Lung microvascular endothelial cell (primary cell): ENCODE results near the gene SPATC1L. TPM values are rescaled to one million over a fixed set of nuclear protein-coding genes. Genes with fewer than 3 reads are reported as not detected.

Source experiments
- DNase-seq, 2 donors: peaks; one replicate each; pipeline versions ENCODE4 v3.0.0 to v3.0.0-alpha.2; 2010; ENCODE audit warnings: low read depth in 2 of 2
- total RNA-seq: library from RNA; depleted of rRNA; stranded (reverse); fragments of >200 nt; gene quantifications from 2 replicates; pipeline ENCODE4 v1.2.1, GENCODE V29; 2014

SPATC1L gene
- total RNA-seq, 1 donor from 2014 or later: 3.6 TPM

- DNase-seq: no peak
These were observed 31.3 kb upstream of the SPATC1L start for GRCh38 chr21:46215436-46216131.

- DNase-seq: no peak
These were observed 30.4 kb upstream of the SPATC1L start for GRCh38 chr21:46214478-46215340.

- DNase-seq: no peak
These were observed 29.5 kb upstream of the SPATC1L start for GRCh38 chr21:46213620-46214286.

GRCh38 chr21:46212721-46213484 lies 28.6 kb upstream of the SPATC1L start:
- DNase-seq: no peak

- DNase-seq: no peak
These were observed 27.8 kb upstream of the SPATC1L start for GRCh38 chr21:46211786-46212720.

- no peak for DNase-seq
These were observed 27.1 kb upstream of the SPATC1L start for GRCh38 chr21:46211376-46211775.

- no peak for DNase-seq
These were observed 26.3 kb upstream of the SPATC1L start for GRCh38 chr21:46210378-46211136.

GRCh38 chr21:46208761-46209721 lies 24.8 kb upstream of the SPATC1L start:
- DNase-seq: no peak

GRCh38 chr21:46207920-46208591 lies 23.8 kb upstream of the SPATC1L start:
- DNase-seq: no peak

GRCh38 chr21:46207006-46207919 lies 23.0 kb upstream of the SPATC1L start:
- no peak for DNase-seq

- DNase-seq: no peak
These were observed 22.1 kb upstream of the SPATC1L start for GRCh38 chr21:46206163-46207005.

- DNase-seq: no peak
These were observed 21.5 kb upstream of the SPATC1L start for GRCh38 chr21:46205766-46206162.

- DNase-seq: no peak
These were observed 20.9 kb upstream of the SPATC1L start for GRCh38 chr21:46205166-46205565.

- DNase-seq: no peak
These were observed 18.9 kb upstream of the SPATC1L start for GRCh38 chr21:46203203-46203600.

- DNase-seq: peak; percentile 52 to 87
These were observed 18.4 kb upstream of the SPATC1L start for GRCh38 chr21:46202592-46203202.
